HepG2 (cell line): ENCODE measurements around the gene S100A13. TPM values are rescaled to one million over a fixed set of nuclear protein-coding genes. Genes with fewer than 3 reads are reported as not detected.

ENCODE experiments used
- ATAC-seq: fragments of 200-7000 bp; cut with Tn5 transposase; 3 replicates; pipeline ENCODE4 v1.9.1; 2020; ENCODE audit warnings: mild to moderate bottlenecking, moderate library complexity
- BruUV-seq: library from RNA; stranded (reverse); fragments of 400-500 nt; replicated peaks from 2 replicates; lab custom pipeline; 2021; lab: Mats Ljungman, UMichigan
- CTCF ChIA-PET: fragments of 300-600 bp; formaldehyde crosslinking; extraction: SDS; loops from one replicate; lab custom pipeline; 2021; ENCODE audit warnings: low total read pairs, inconsistent platforms, low intra/inter-chr PET ratio; lab: Yijun Ruan, JAX
- POLR2A ChIA-PET: fragments of 350-600 bp; sonication (Branson Sonifier 250); formaldehyde crosslinking; loops from one replicate; lab custom pipeline; 2020; ENCODE audit warnings: antibody characterized with exemption, inconsistent platforms; lab: Yijun Ruan, JAX
- DNase-seq: peaks from one replicate; pipeline ENCODE4 v3.0.0-alpha.2; 2015; ENCODE audit warnings: low spot score
- FAIRE-seq: peaks from 3 replicates; lab custom pipeline; 2011; peaks lifted over from hg19 to GRCh38; lab: Jason Lieb, UNC
- H2AFZ ChIP-seq: one replicate; pipeline ENCODE4 v1.6.1; 2011; ENCODE audit warnings: low read length, inconsistent platforms
- H3K27ac ChIP-seq: fragments of 300-600 bp; 3 replicates; pipeline ENCODE4 v1.8.0; 2011; ENCODE audit warnings: mixed run types, mild to moderate bottlenecking, mixed read lengths, low read length, inconsistent platforms; ENCODE audit not compliant: insufficient read depth; ENCODE audit errors: extremely low read length
- H3K27me3 ChIP-seq, 2 experiments: fragments of 200-600 bp in 1 of 2; 2 replicates in 1 of 2; 3 replicates in 1 of 2; pipeline versions ENCODE4 v1.6.0 to v1.8.0; 2011; ENCODE audit warnings: low read length in 2 of 2, mild to moderate bottlenecking in 2 of 2, moderate library complexity in 2 of 2, inconsistent platforms in 1 of 2; ENCODE audit not compliant: insufficient read depth in 2 of 2, control insufficient read depth in 1 of 2
- H3K36me3 ChIP-seq, 2 experiments: fragments of 200-600 bp in 1 of 2; replicated peaks in 1 of 2; 2 replicates in 1 of 2; 3 replicates in 1 of 2; pipeline versions ENCODE4 v1.5.1 to v1.8.0; 2011; ENCODE audit warnings: low read length in 2 of 2, inconsistent platforms in 1 of 2; ENCODE audit not compliant: insufficient read depth in 2 of 2, control insufficient read depth in 1 of 2
- H3K4me1 ChIP-seq: 2 replicates; pipeline ENCODE4 v1.5.1; 2012; ENCODE audit warnings: low read length, inconsistent platforms; ENCODE audit not compliant: insufficient read depth
- H3K4me2 ChIP-seq: 2 replicates; pipeline ENCODE4 v1.6.0; 2011; ENCODE audit warnings: low read depth, low read length, inconsistent platforms
- H3K4me3 ChIP-seq, 3 experiments: fragments of 200-600 bp in 1 of 3; sonication (generic), shearing (Covaris generic) in 1 of 3; replicated peaks in 1 of 3; 2 replicates each; pipeline ENCODE4 v1.5.1; 2011 to 2016; ENCODE audit warnings: low read length in 3 of 3, inconsistent platforms in 2 of 3, low read depth in 2 of 3, mild to moderate bottlenecking in 2 of 3, control low read depth in 1 of 3, mixed read lengths in 1 of 3; ENCODE audit not compliant: insufficient read depth in 1 of 3
- H3K79me2 ChIP-seq: one replicate; pipeline ENCODE4 v1.6.1; 2011; ENCODE audit warnings: low read length, inconsistent platforms; ENCODE audit not compliant: insufficient read depth
- H3K9ac ChIP-seq: 2 replicates; pipeline ENCODE4 v1.6.0; 2011; ENCODE audit warnings: mild to moderate bottlenecking, low read depth, low read length, inconsistent platforms; ENCODE audit not compliant: insufficient read depth
- H3K9me3 ChIP-seq: 2 replicates; pipeline ENCODE4 v1.5.1; 2012; ENCODE audit warnings: mild to moderate bottlenecking, low read length
- H4K20me1 ChIP-seq: 2 replicates; pipeline ENCODE4 v1.6.0; 2011; ENCODE audit warnings: inconsistent platforms, mild to moderate bottlenecking, low read length, moderate library complexity; ENCODE audit not compliant: insufficient read depth
- ARNTL ChIP-seq: sonication (generic); formaldehyde crosslinking; IDR thresholded peaks from 2 replicates; pipeline ENCODE4 v1.4.0; 2020; ENCODE audit warnings: mild to moderate bottlenecking, missing genetic modification reagents
- CERS6 ChIP-seq: sonication (generic); formaldehyde crosslinking; IDR thresholded peaks from 2 replicates; pipeline ENCODE4 v1.5.0; 2020; ENCODE audit warnings: missing genetic modification reagents
- FLYWCH1 ChIP-seq: sonication (generic); formaldehyde crosslinking; IDR thresholded peaks from 2 replicates; pipeline ENCODE4 v1.8.1; 2023; ENCODE audit warnings: mild to moderate bottlenecking, missing genetic modification reagents
- HCFC1 ChIP-seq: fragments of 150-350 bp; IDR thresholded peaks from 2 replicates; pipeline ENCODE4 v1.6.1; 2014; ENCODE audit warnings: low read depth, low read length
- LBX2 ChIP-seq: sonication (generic); formaldehyde crosslinking; IDR thresholded peaks from 2 replicates; pipeline ENCODE4 v1.5.0; 2020; ENCODE audit warnings: missing genetic modification reagents, mild to moderate bottlenecking, borderline replicate concordance
- RFX1 ChIP-seq: fragments of 450-650 bp; IDR thresholded peaks from 2 replicates; pipeline ENCODE4 v1.6.1; 2017
- SATB2 ChIP-seq: sonication (generic); formaldehyde crosslinking; IDR thresholded peaks from 2 replicates; pipeline ENCODE4 v1.5.0; 2020; ENCODE audit warnings: missing genetic modification reagents
- TAF1 ChIP-seq: sonication (generic); formaldehyde crosslinking; IDR thresholded peaks from 2 replicates; pipeline ENCODE4 v1.4.0; 2020; ENCODE audit warnings: missing genetic modification reagents
- TCF12 ChIP-seq, 2 experiments: fragments of 450-650 bp in 1 of 2; sonication (generic) in 1 of 2; formaldehyde crosslinking in 1 of 2; IDR thresholded peaks; 2 replicates each; pipeline versions ENCODE4 v1.6.1 to v1.8.0; 2017 to 2022; ENCODE audit warnings: antibody characterized with exemption in 1 of 2, mild to moderate bottlenecking in 1 of 2, missing genetic modification reagents in 1 of 2, moderate library complexity in 1 of 2
- ZNF616 ChIP-seq: sonication (generic); formaldehyde crosslinking; IDR thresholded peaks from 2 replicates; pipeline ENCODE4 v1.5.0; 2020; ENCODE audit warnings: low read depth, mild to moderate bottlenecking, missing genetic modification reagents
- ZNF775 ChIP-seq: sonication (generic); formaldehyde crosslinking; IDR thresholded peaks from 2 replicates; pipeline ENCODE4 v1.4.0; 2020; ENCODE audit warnings: missing genetic modification reagents, mild to moderate bottlenecking, moderate library complexity, borderline replicate concordance
- ZSCAN9 ChIP-seq: IDR thresholded peaks from 2 replicates; pipeline ENCODE4 v1.6.1; 2016; ENCODE audit warnings: borderline replicate concordance
- ZUFSP ChIP-seq: sonication (generic); formaldehyde crosslinking; IDR thresholded peaks from 2 replicates; pipeline ENCODE4 v1.9.0; 2021; ENCODE audit warnings: missing genetic modification reagents, mild to moderate bottlenecking, borderline replicate concordance
- WGBS: methylation state at CpG from one replicate; pipeline ENCODE4 v1.1.6; 2017; ENCODE audit warnings: low lambda C conversion rate; 5-methylcytosine and 5-hydroxymethylcytosine counted together
- in situ Hi-C: cut with HindIII; loops from 2 replicates; pipeline ENCODE4 v1.10.0; 2017; ENCODE audit warnings: low pct_unique_long_range_greater_than_20kb; ENCODE audit not compliant: extremely low pct_ligation_motif_present
- intact Hi-C: fragments of 100-400 bp; cut with micrococcal nuclease; formaldehyde crosslinking; loops from one replicate; pipeline ENCODE4 v1.10.0; 2022; ENCODE audit not compliant: unreplicated experiment
- polyA plus RNA-seq, 8 experiments: library from polyadenylated mRNA; depleted of rRNA in 3 of 8; stranded (reverse) in 7 of 8; unstranded in 1 of 8; fragments of >200 nt; fragmentation: Illumina TruSeq in 4 of 8; extraction: Trizol in 4 of 8; gene quantifications; 2 replicates each; pipeline versions ENCODE4 v1.2.1 to v1.2.3, GENCODE V29; 2011 to 2016; ENCODE audit warnings: low read depth in 4 of 8, missing spikeins in 1 of 8, mixed read lengths in 1 of 8; ENCODE audit not compliant: insufficient read depth in 1 of 8
- total RNA-seq, 5 experiments: library from RNA; depleted of rRNA; stranded (reverse); fragments of >200 nt; fragmentation: Illumina TruSeq; extraction: Trizol; gene quantifications; 2 replicates each; pipeline ENCODE4 v1.2.3, GENCODE V29; 2016; ENCODE audit warnings: low read depth in 1 of 5

S100A13 gene
- total and polyA plus RNA-seq, 2 of the 13 experiments (the other 11 are each of a cell fraction or from before 2014, with no cell fraction given): 89.5 to 172 TPM

GRCh38 chr1:153651771-153652170, 24.5 kb upstream of the S100A13 start (continued):
- TF ChIP-seq LBX2 (no peak), SATB2 (CRISPR knock-in tag) (no peak), ARNTL (CRISPR knock-in tag) (no peak), CERS6 (CRISPR knock-in tag) (no peak)

GRCh38 chr1:153649863-153650235, 22.5 kb upstream of the S100A13 start:
- intact Hi-C loops: no loop called here

More at GRCh38 chr1:153649863-153650235, 22.5 kb upstream of the S100A13 start:
- no peak for FAIRE-seq
- Histone ChIP-seq H3K9me3 (no peaks in the 10 kb centered on the region), H3K79me2 (no peaks in the 10 kb centered on the region), H4K20me1 (no peaks in the 10 kb centered on the region; the same call in 1 of the 2 replicates), H3K27me3 (no peaks in the 10 kb centered on the region), H3K9ac (no peak overlapping the region), H3K4me1 (peaks cover 23% of the 10 kb centered on the region), H2AFZ (no peak overlapping the region), H3K4me3 (no peak overlapping the region), H3K4me2 (no peak overlapping the region), H3K27ac (no peak overlapping the region), H3K36me3 (peaks cover 3 to 13% of the 10 kb centered on the region in 2 experiments)
- POLR2A ChIA-PET: interaction anchor here (1.4 to 4.6 kb wide), 3 partner anchors 9 to 15 kb away, joined by 5 to 36 read pairs (median 18); partner anchors contain the start of genes CHTOP and SNAPIN
- CTCF ChIA-PET: no interaction called here
- in situ Hi-C loops: no loop called here
- peak; percentile 52 for ATAC-seq
- DNase-seq: no peak
- BruUV-seq: no TSS peak
- TF ChIP-seq ZUFSP (CRISPR knock-in tag) (no peak), TCF12 (IDR thresholded peaks at IDR 0.05) (no peak), TCF12 (CRISPR knock-in tag; IDR thresholded peaks at IDR 0.05) (no peak), RFX1 (no peak), ZSCAN9 (CRISPR knock-in tag) (no peak), HCFC1 (no peak), FLYWCH1 (CRISPR knock-in tag) (no peak), TAF1 (CRISPR knock-in tag) (no peak), ZNF775 (CRISPR knock-in tag) (no peak), ZNF616 (no peak)
- WGBS: 45% methylated on average over 2 of the region's 2 CpGs
